HUES64 (cell line): ENCODE data around the gene DOCK2.

Source experiments
- H3K27ac ChIP-seq: 2 replicates; pipeline ENCODE4 v1.7.0; 2013; ENCODE audit warnings: low read depth, low read length, inconsistent platforms
- H3K27me3 ChIP-seq: 2 replicates; pipeline ENCODE4 v1.6.1; 2013; ENCODE audit warnings: mild to moderate bottlenecking, low read length; ENCODE audit not compliant: insufficient read depth
- H3K36me3 ChIP-seq: 2 replicates; pipeline ENCODE4 v1.6.1; 2013; ENCODE audit warnings: mild to moderate bottlenecking, low read length; ENCODE audit not compliant: insufficient read depth
- H3K4me1 ChIP-seq: 2 replicates; pipeline ENCODE4 v1.6.1; 2013; ENCODE audit warnings: mild to moderate bottlenecking, low read length, moderate library complexity; ENCODE audit not compliant: insufficient read depth
- H3K4me3 ChIP-seq: 2 replicates; pipeline ENCODE4 v1.5.1; 2013; ENCODE audit warnings: mild to moderate bottlenecking, low read length, moderate library complexity
- H3K9ac ChIP-seq: 2 replicates; pipeline ENCODE4 v1.6.1; 2013; ENCODE audit warnings: mild to moderate bottlenecking, low read depth, low read length
- H3K9me3 ChIP-seq: 2 replicates; pipeline ENCODE4 v1.6.1; 2013; ENCODE audit warnings: low read depth, low read length; ENCODE audit not compliant: insufficient read depth
- WGBS: fragments of 150-250, 120-280 bp; methylation state at CpG from one replicate; pipeline ENCODE4 v1.1.7; 2013; ENCODE audit warnings: missing lambda C conversion rate; 5-methylcytosine and 5-hydroxymethylcytosine counted together

DOCK2 gene

DNA sequence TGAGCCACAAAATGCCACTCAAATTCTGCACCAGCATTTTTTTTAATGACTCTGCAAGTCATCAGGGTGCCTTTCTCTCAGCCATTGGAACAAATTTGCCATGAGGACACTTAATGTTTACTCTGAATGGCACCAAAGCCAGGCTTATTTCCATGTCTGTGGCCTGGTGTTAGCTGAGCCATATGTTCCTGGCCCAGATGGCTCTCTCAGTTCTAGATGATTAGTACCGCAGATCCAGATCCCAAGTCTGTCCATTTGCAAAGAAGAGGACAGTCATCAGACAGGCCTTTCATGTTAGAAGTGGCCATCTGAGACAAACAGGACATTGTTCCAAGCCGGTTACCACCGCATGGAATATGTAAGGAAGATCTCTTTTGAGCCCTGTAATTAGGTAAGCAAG is 272.9 kb downstream of the DOCK2 start:
- H3K27ac ChIP-seq, result no peak overlapping the region
- no peaks in the 10 kb centered on the region for H3K36me3 ChIP-seq
- no peak overlapping the region for H3K4me3 ChIP-seq
- H3K4me1 ChIP-seq, result peaks cover 7% of the 10 kb centered on the region; the same call in 1 of the 2 replicates
- no peaks in the 10 kb centered on the region for H3K9me3 ChIP-seq
- no peak overlapping the region for H3K9ac ChIP-seq
- H3K27me3 ChIP-seq, result no peaks in the 10 kb centered on the region; the same call in 1 of the 2 replicates
- WGBS, result 93% methylated on average over 3 of the region's 3 CpGs

DNA sequence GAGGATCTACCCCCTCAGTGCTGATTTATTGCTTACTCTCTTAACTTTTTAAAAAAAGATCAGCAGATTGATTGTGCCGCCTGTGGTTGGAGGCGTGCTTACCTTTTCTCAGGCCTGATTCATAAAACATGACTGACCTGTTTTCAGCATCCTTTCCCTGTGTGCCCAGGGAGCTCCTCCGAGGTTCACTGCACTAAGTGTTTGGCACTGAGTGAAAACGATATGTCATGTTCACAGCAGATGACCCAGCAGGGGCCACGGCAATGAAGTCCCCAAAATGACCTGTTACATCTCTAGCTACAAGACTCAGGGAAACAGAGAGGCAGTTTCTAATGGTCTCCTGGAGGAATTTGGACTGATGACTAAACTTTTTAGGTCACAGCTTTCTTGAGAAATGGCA is 273.3 kb downstream of the DOCK2 start:
- Histone ChIP-seq H3K27me3 (no peaks in the 10 kb centered on the region; the same call in 1 of the 2 replicates), H3K36me3 (no peaks in the 10 kb centered on the region), H3K27ac (no peak overlapping the region), H3K4me1 (peaks cover 7% of the 10 kb centered on the region; the same call in 1 of the 2 replicates), H3K9ac (no peak overlapping the region), H3K4me3 (no peak overlapping the region), H3K9me3 (no peaks in the 10 kb centered on the region)
- WGBS, result 89% methylated on average over 5 of the region's 5 CpGs

DNA sequence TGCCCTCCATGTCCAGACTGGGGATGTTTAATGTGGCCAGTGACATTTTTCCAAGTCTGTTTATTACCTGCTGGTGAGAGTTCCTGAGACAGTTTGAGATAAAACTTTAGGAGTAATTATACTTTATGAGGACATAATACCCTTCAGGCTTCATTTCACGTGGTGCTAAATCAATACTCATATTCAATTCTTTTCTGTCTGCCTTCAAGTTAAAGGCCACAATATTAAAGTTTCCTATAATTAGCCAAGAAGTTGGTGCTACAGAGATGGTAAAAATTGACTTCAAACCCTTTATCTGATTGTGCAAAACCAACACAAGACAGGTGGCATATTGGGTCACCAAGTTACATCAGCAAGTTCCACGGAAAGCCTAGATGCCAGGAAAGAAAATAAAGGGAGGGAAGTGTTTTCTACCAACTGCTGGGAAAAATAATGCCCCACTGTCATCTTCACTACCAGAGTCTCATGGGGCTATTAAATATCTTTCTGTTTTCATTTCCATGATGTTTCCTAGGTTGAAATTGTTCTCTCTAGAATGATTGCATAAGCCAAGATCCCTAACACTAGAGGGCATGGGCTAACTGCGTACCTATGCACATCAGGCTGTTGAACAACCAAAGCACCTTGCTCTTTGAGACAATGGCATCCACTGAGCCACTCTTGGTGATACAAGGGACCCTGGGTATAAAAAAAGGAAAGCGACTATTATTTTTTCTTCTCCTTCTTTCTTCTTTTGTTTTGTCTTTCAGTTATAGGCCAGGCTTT is 274.6 kb downstream of the DOCK2 start:
- Histone ChIP-seq H3K36me3 (no peaks in the 10 kb centered on the region), H3K27me3 (no peaks in the 10 kb centered on the region; the same call in 1 of the 2 replicates), H3K27ac (no peak overlapping the region), H3K9ac (no peak overlapping the region), H3K4me1 (peaks cover 7% of the 10 kb centered on the region; the same call in 1 of the 2 replicates), H3K9me3 (no peaks in the 10 kb centered on the region), H3K4me3 (no peak overlapping the region)
- WGBS, result 93% methylated on average over 3 of the region's 4 CpGs

DNA sequence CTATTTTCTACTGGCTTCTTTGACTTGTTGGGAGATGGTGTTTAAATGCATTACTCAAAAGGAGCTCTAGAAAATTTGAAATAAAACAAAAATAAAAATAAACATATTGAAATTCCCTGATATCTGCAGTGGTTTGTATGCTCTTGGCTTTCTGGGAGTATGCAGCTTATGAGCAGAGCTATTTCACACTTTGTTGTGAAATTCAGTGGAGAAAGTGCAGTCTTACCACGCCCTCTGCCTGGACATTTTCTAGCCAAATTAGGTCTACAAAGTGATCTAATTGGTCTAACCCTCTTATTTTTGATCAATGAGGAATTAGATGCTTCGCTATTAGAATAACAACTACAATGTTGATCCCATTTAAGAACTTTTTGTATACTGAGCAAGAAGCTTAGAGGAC is 276.4 kb downstream of the DOCK2 start:
- H3K4me1 ChIP-seq, result no peaks in the 10 kb centered on the region
- no peak overlapping the region for H3K9ac ChIP-seq
- 71% methylated on average over 2 of the region's 2 CpGs for WGBS
- no peaks in the 10 kb centered on the region for H3K9me3 ChIP-seq
- no peaks in the 10 kb centered on the region for H3K36me3 ChIP-seq
- H3K27me3 ChIP-seq, result no peaks in the 10 kb centered on the region; the same call in 1 of the 2 replicates
- no peak overlapping the region for H3K27ac ChIP-seq
- H3K4me3 ChIP-seq, result no peak overlapping the region

DNA sequence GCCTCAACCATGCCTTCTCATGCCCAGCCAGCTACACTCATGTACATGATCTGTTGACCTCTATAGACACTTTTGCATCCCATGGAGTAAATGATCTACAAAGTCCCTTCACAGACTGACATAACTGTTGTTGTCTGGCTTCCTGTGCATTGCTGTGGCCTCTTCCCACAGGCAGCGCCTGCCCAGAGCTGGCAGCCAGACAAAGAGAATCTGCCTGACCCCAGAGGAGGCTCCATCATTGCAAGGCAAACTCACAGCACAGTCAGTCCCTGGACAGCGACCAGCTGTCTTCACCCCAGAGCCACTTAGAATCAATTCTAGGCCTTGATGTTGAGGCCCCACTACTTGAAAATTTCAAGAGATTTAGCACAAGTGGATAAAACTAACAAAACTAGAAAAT is 277.7 kb downstream of the DOCK2 start:
- Histone ChIP-seq H3K27me3 (no peaks in the 10 kb centered on the region), H3K9ac (no peak overlapping the region), H3K4me1 (no peaks in the 10 kb centered on the region), H3K27ac (no peak overlapping the region), H3K36me3 (no peaks in the 10 kb centered on the region), H3K9me3 (no peaks in the 10 kb centered on the region), H3K4me3 (no peak overlapping the region)
- WGBS, result 70% methylated on average over 2 of the region's 2 CpGs

DNA sequence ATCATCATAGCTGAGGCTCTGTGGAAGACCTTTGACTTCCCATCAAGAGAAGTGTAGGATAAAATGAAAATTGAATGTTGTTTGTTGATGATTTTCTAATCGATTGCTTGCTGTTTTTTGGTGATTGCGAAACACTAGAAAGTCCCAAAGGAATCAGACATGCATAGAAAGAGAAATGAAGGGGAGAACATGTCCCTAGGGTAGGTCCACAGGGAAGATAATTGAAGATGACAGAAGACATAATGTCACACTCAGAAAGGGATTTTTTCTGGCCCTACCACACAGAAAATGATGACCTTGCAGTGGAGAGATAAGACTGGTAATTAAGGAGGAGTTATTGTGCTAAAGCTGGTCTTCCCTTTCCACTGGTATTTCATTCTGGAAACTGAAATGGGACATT is 280.4 kb downstream of the DOCK2 start:
- Histone ChIP-seq H3K9ac (no peak overlapping the region), H3K4me1 (no peaks in the 10 kb centered on the region), H3K4me3 (no peak overlapping the region), H3K36me3 (no peaks in the 10 kb centered on the region), H3K9me3 (no peaks in the 10 kb centered on the region), H3K27ac (no peak overlapping the region), H3K27me3 (no peaks in the 10 kb centered on the region)
- 86% methylated on average over 2 of the region's 2 CpGs for WGBS

DNA sequence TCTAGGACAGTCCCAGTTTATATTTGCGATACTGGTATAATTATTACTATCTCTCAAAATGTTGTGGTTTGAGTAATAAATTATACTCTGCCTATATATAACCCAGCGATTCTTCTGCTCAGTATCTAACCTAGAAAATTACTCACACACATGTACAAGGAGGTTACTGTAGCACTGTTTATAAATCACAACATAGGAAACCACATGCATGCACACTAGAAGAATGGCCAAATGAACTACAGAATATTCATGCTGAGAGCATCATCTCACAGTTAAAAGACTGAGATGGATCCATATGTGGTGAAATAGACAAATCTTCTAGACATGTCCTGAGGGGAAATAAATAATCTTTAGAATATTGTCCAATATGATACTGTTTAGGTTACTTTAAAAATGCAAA is 281.2 kb downstream of the DOCK2 start:
- no peak overlapping the region for H3K4me3 ChIP-seq
- H3K9me3 ChIP-seq, result no peaks in the 10 kb centered on the region
- no peak overlapping the region for H3K9ac ChIP-seq
- no peaks in the 10 kb centered on the region for H3K36me3 ChIP-seq
- H3K27me3 ChIP-seq, result no peaks in the 10 kb centered on the region
- WGBS, result 93% methylated on average over 1 of the region's 2 CpGs
- H3K27ac ChIP-seq, result no peak overlapping the region
- no peaks in the 10 kb centered on the region for H3K4me1 ChIP-seq

DNA sequence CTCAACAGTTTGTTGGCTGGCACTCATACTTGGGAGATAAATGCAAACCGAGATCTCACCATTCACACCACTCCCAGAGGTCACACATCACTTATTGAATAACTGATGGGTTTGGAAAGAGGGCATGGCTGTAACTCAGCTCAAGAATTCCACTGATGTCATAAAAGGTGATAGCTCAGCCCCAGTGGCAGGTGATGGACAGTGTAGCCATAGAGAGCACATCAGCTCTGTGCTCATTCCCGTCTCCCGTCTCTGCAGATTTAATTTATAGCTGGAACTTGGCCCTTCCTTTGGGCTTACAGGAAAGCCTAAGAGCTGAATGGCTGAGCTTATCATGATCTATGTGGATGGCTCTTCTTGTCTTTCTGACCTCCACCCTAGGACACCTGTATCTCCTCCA is 283.4 kb downstream of the DOCK2 start:
- WGBS, result 94% methylated on average over 2 of the region's 3 CpGs
- H3K9me3 ChIP-seq, result no peaks in the 10 kb centered on the region

DNA sequence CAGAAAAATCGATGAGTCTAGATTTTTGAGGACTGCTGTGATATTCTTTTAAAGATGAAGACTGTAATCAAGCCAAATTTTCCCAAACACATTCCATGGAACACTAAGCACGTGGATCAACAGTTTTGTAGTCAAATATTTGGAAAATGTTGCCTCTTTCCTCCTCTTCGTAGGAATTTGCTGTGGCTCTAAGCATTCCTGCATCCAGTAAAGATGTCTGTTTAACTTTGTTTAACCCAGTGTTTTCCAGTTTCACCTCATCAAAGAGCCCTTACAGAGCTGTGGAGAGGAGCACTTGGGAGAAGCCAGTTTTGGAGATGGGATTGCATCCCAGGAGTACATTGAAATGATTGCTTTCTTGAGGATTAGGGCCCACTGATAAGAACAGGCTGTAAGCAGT is 284.3 kb downstream of the DOCK2 start:
- WGBS, result 55% methylated on average over 2 of the region's 3 CpGs
- Histone ChIP-seq H3K27ac (no peak overlapping the region), H3K9me3 (no peaks in the 10 kb centered on the region)

More for the DNA sequence above, 283.4 kb downstream of the DOCK2 start:
- H3K4me1 ChIP-seq, result no peaks in the 10 kb centered on the region
- no peak overlapping the region for H3K27ac ChIP-seq
- H3K4me3 ChIP-seq, result no peak overlapping the region
- H3K36me3 ChIP-seq, result no peaks in the 10 kb centered on the region
- no peak overlapping the region for H3K9ac ChIP-seq
- H3K27me3 ChIP-seq, result no peaks in the 10 kb centered on the region

DNA sequence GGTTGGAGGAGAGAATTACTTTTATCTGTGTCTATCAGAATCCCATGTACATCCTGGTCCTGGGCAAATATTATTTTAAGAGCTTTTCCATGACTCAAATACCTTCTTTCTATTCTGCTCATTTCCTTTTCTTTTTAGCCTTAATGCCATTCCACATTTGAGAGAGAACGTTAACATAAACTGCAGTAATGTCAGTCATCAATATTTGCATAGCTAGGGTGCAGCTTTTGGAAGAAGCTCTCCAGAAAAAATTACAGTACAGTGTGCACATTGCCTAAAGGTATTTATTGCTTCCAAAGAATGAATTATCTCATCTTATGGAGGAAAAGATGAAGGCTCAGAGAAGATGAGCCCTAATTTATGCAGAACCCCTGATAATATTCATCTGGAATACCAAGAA is 284.9 kb downstream of the DOCK2 start:
- Histone ChIP-seq H3K36me3 (no peaks in the 10 kb centered on the region), H3K27me3 (no peaks in the 10 kb centered on the region), H3K4me3 (no peak overlapping the region), H3K9ac (no peak overlapping the region), H3K4me1 (no peaks in the 10 kb centered on the region), H3K9me3 (no peaks in the 10 kb centered on the region), H3K27ac (no peak overlapping the region)
- 95% methylated on average over 1 of the region's 1 CpG for WGBS

More for the DNA sequence above, 284.3 kb downstream of the DOCK2 start:
- Histone ChIP-seq H3K4me3 (no peak overlapping the region), H3K9ac (no peak overlapping the region), H3K4me1 (no peaks in the 10 kb centered on the region), H3K36me3 (no peaks in the 10 kb centered on the region), H3K27me3 (no peaks in the 10 kb centered on the region)

DNA sequence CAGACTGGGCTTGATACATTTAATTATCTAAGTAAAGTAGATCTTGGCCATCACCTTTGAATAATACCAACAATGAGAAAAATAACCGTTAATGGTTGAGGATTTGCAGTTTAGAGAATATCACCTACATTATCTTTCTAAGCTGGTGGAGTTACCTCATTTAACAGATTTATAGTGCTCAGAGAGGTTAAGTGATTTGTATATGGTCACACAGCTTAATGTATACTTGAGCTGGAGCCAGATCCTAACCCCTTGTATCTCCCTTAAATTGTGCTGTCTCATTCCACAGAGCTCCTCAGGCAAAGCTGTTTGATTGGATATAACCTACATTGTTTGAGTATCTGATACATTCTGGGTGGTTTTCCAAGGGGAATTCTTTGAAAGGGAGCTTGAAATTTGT is 285.4 kb downstream of the DOCK2 start:
- no peaks in the 10 kb centered on the region for H3K4me1 ChIP-seq
- H3K9me3 ChIP-seq, result no peaks in the 10 kb centered on the region
- no peak overlapping the region for H3K9ac ChIP-seq
- H3K4me3 ChIP-seq, result no peak overlapping the region
- H3K27me3 ChIP-seq, result no peaks in the 10 kb centered on the region
- WGBS, result no CpG with 5 or more reads among the region's 1 CpG
- H3K27ac ChIP-seq, result no peak overlapping the region
- H3K36me3 ChIP-seq, result no peaks in the 10 kb centered on the region

DNA sequence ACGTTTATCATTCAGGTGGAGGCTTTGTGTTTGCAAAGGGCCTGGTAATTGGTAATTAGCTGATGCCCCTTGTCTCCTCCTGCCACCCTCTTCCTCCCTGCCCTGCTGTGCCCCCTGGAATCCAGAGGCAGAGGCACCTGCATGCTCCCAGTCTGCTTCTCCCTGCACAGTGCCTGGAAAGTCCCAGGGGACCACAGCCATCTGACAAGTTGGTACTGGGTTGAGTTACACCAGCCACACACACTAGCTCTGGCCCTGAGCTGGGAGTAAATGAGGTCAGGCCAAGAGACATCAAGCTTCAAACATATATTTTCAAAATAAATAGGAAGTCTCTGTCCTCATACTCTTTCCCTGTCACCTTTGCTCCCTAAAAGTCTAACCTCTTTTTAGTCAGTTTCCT is 286.9 kb downstream of the DOCK2 start:
- Histone ChIP-seq H3K9ac (no peak overlapping the region), H3K4me3 (no peak overlapping the region), H3K4me1 (no peaks in the 10 kb centered on the region), H3K9me3 (no peaks in the 10 kb centered on the region), H3K27me3 (no peaks in the 10 kb centered on the region), H3K27ac (no peak overlapping the region), H3K36me3 (no peaks in the 10 kb centered on the region)
- WGBS, result 88% methylated on average over 1 of the region's 1 CpG
